HG03095 (cell line): ENCODE measurements around the gene IFITM5.

ENCODE experiments used
- ATAC-seq: cut with Tn5 transposase; IDR thresholded peaks from one replicate; pipeline ENCODE4 v1.9.1; 2021; ENCODE audit warnings: moderate library complexity; ENCODE audit not compliant: unreplicated experiment

Gene IFITM5

GRCh38 chr11:285021-285893 is 14.1 kb downstream of the IFITM5 start:
- ATAC-seq, result no peak

- ATAC-seq, result no peak
These were observed 15.0 kb downstream of the IFITM5 start for GRCh38 chr11:284105-285020.

GRCh38 chr11:283405-284104 is 15.8 kb downstream of the IFITM5 start:
- no peak for ATAC-seq

- ATAC-seq, result no peak
These were observed 16.5 kb downstream of the IFITM5 start for GRCh38 chr11:282630-283360.

GRCh38 chr11:282171-282570 is 17.2 kb downstream of the IFITM5 start:
- ATAC-seq, result no peak

GRCh38 chr11:281486-282161 is 17.7 kb downstream of the IFITM5 start:
- ATAC-seq, result no peak

GRCh38 chr11:280706-281485 is 18.4 kb downstream of the IFITM5 start:
- ATAC-seq, result no peak

- no peak for ATAC-seq
These were observed 19.2 kb downstream of the IFITM5 start for GRCh38 chr11:279966-280705.

- ATAC-seq, result no peak
These were observed 20.0 kb downstream of the IFITM5 start for GRCh38 chr11:279040-279965.

GRCh38 chr11:278001-278951 is 21.1 kb downstream of the IFITM5 start, which contains the start of gene NLRP6:
TSS of gene NLRP6 (plus strand) at chr11:278407. CDS start at chr11:278570, 163 bp downstream.
- no peak for ATAC-seq

GRCh38 chr11:276219-276618 is 23.1 kb downstream of the IFITM5 start:
- no peak for ATAC-seq

- no peak for ATAC-seq
These were observed 26.5 kb downstream of the IFITM5 start for GRCh38 chr11:272931-273198.

- no peak for ATAC-seq
These were observed 27.0 kb downstream of the IFITM5 start for GRCh38 chr11:272195-272930.

GRCh38 chr11:271319-271715 is 28.0 kb downstream of the IFITM5 start:
- ATAC-seq, result no peak

- ATAC-seq, result no peak
These were observed 28.6 kb downstream of the IFITM5 start for GRCh38 chr11:270451-271318.
